Natural killer cell (primary cell): ENCODE results near the gene METTL26. TPM values are rescaled to one million over a fixed set of nuclear protein-coding genes. Genes with fewer than 3 reads are reported as not detected.

Experiments used
- ATAC-seq, 3 donors: fragments of 150-1000 bp in 2 of 3; fragments of 200-7000 bp in 1 of 3; cut with Tn5 transposase; 1 replicate in 1 of 3; 2 replicates in 2 of 3; pipeline ENCODE4 v1.10.0; 2021; ENCODE audit warnings: mild to moderate bottlenecking in 2 of 3, moderate library complexity in 2 of 3
- DNase-seq, 2 donors: peaks; one replicate each; pipeline versions ENCODE4 v3.0.0 to v3.0.0-alpha.2; 2013 to 2021; ENCODE audit warnings: mixed read lengths in 1 of 2
- H3K27ac ChIP-seq: one replicate; pipeline ENCODE4 v1.5.1; 2013; ENCODE audit warnings: mild to moderate bottlenecking, low read length
- H3K27me3 ChIP-seq: one replicate; pipeline ENCODE4 v1.6.1; 2013; ENCODE audit warnings: low read length; ENCODE audit not compliant: control insufficient read depth, insufficient read depth
- H3K36me3 ChIP-seq: one replicate; pipeline ENCODE4 v1.6.1; 2013; ENCODE audit warnings: low read length; ENCODE audit not compliant: control insufficient read depth, insufficient read depth
- H3K4me1 ChIP-seq: one replicate; pipeline ENCODE4 v1.6.1; 2013; ENCODE audit warnings: low read length; ENCODE audit not compliant: control insufficient read depth, insufficient read depth
- H3K4me3 ChIP-seq: one replicate; pipeline ENCODE4 v1.5.1; 2013; ENCODE audit warnings: low read length
- H3K9me3 ChIP-seq: one replicate; pipeline ENCODE4 v1.6.1; 2013; ENCODE audit warnings: low read length; ENCODE audit not compliant: control insufficient read depth, insufficient read depth
- H3K27ac Mint-ChIP-seq, 2 donors: one replicate each; pipeline ENCODE4 v1.8.0; 2022; ENCODE audit warnings: mild to moderate bottlenecking in 2 of 2, mixed read lengths in 2 of 2, moderate library complexity in 1 of 2
- H3K27me3 Mint-ChIP-seq, 2 donors: one replicate each; pipeline ENCODE4 v1.8.0; 2022; ENCODE audit warnings: low read depth in 2 of 2, mixed read lengths in 2 of 2
- H3K36me3 Mint-ChIP-seq: one replicate; pipeline ENCODE4 v1.8.0; 2022; ENCODE audit warnings: mixed read lengths
- H3K4me1 Mint-ChIP-seq, 2 donors: one replicate each; pipeline ENCODE4 v1.8.0; 2022; ENCODE audit warnings: mixed read lengths in 2 of 2
- H3K4me3 Mint-ChIP-seq: one replicate; pipeline ENCODE4 v1.8.0; 2022; ENCODE audit warnings: mild to moderate bottlenecking, moderate library complexity, mixed read lengths
- H3K9me3 Mint-ChIP-seq, 2 donors: one replicate each; pipeline ENCODE4 v1.8.0; 2022; ENCODE audit warnings: mixed read lengths in 2 of 2
- WGBS: methylation state at CpG from one replicate; pipeline ENCODE4 v1.1.7; 2013; ENCODE audit warnings: missing lambda C conversion rate; ENCODE audit not compliant: insufficient coverage; 5-methylcytosine and 5-hydroxymethylcytosine counted together
- intact Hi-C: fragments of 100-400 bp; cut with micrococcal nuclease; formaldehyde crosslinking; loops from one replicate; pipeline ENCODE4 v1.14.2; 2022
- total RNA-seq, 4 donors: library from RNA; stranded (reverse); fragments of 120-200 nt in 1 of 4; gene quantifications; one replicate each; pipeline versions ENCODE4 v1.2.3 to v1.2.4, GENCODE V29; 2013 to 2022
- TF ChIP-seq, protein P1 (sequence below): fragments of 200-600 bp; IDR thresholded peaks from one replicate; pipeline ENCODE4 v1.8.0; 2022; ENCODE audit warnings: antibody characterized with exemption

Gene METTL26
- total RNA-seq, 3 donors from 2014 or later (not counting 1 experiment from before 2014, with no cell fraction given), result 33.7 to 36.3 (median 36.1) TPM

- ATAC-seq, result no peak
These were observed 18.2 kb downstream of the METTL26 start for GRCh38 chr16:617855-618254.

DNA sequence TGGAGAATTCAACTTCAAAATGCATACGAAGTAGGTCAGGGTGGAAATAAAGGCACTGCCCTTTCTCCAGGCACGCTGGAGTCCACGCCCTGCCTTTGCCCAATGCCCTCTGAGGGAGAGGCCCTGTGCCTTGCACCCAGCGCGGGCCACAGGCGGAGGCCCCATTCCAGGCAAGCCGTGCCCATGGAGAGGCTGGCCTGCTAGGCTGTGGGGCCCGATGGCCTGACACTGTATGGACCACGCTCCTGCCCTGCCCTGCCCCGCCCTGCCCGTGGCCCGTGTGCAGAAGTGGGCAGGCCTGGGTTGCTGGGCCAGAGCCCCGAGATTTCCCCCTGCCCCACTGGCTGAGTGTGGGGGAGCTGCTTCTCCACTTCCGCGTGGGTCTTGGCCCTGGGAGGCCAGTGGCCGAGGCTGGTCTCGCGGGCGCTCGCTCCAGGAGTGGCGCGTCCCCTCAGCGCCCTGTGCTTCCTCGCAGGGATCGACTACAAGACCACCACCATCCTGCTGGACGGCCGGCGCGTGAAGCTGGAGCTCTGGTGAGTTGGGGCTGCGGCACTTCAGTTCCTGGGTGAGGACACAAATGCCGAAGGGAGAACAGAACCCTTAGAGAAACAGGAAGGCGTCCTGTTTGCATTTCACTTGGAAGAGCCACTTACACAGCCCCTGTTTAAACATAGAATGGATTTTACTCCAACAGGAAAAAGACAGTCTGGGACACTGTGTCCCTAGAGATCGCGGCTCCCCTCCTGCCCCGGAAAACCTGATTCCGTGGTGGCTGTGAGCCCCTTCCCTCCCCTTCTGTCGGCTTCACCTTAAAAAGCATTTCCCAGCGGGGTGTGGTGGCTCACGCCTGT is 19.1 kb downstream of the METTL26 start:
- Mint-ChIP-seq H3K9me3 (no peaks in the 10 kb centered on the region), H3K27me3 (no peaks in the 10 kb centered on the region), H3K36me3 (no peaks in the 10 kb centered on the region), H3K4me3 (no peak overlapping the region), H3K27ac (no peak overlapping the region), H3K4me1 (peaks cover 0 to 5% of the 10 kb centered on the region in 2 donors)
- WGBS, result 97% methylated on average over 39 of the region's 39 CpGs
- DNase-seq, result no peak
- H3K4me1 ChIP-seq, result no peaks in the 10 kb centered on the region
- ATAC-seq, result no peak
- H3K27ac ChIP-seq, result no peak overlapping the region
- no peaks in the 10 kb centered on the region for H3K9me3 ChIP-seq
- intact Hi-C loops, result no loop called here
- no peaks in the 10 kb centered on the region for H3K27me3 ChIP-seq
- TF ChIP-seq, protein P1, sequence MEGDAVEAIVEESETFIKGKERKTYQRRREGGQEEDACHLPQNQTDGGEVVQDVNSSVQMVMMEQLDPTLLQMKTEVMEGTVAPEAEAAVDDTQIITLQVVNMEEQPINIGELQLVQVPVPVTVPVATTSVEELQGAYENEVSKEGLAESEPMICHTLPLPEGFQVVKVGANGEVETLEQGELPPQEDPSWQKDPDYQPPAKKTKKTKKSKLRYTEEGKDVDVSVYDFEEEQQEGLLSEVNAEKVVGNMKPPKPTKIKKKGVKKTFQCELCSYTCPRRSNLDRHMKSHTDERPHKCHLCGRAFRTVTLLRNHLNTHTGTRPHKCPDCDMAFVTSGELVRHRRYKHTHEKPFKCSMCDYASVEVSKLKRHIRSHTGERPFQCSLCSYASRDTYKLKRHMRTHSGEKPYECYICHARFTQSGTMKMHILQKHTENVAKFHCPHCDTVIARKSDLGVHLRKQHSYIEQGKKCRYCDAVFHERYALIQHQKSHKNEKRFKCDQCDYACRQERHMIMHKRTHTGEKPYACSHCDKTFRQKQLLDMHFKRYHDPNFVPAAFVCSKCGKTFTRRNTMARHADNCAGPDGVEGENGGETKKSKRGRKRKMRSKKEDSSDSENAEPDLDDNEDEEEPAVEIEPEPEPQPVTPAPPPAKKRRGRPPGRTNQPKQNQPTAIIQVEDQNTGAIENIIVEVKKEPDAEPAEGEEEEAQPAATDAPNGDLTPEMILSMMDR, result no peak
- H3K4me3 ChIP-seq, result no peak overlapping the region
- no peaks in the 10 kb centered on the region for H3K36me3 ChIP-seq

More at GRCh38 chr16:617855-618254, 18.2 kb downstream of the METTL26 start:
- Histone ChIP-seq H3K36me3 (no peaks in the 10 kb centered on the region), H3K4me1 (no peaks in the 10 kb centered on the region), H3K27ac (no peak overlapping the region), H3K9me3 (no peaks in the 10 kb centered on the region), H3K27me3 (no peaks in the 10 kb centered on the region), H3K4me3 (no peak overlapping the region)
- DNase-seq, result no peak
- intact Hi-C loops, result no loop called here
- TF ChIP-seq, protein P1, result no peak
- Mint-ChIP-seq H3K9me3 (no peaks in the 10 kb centered on the region), H3K27me3 (no peaks in the 10 kb centered on the region), H3K36me3 (no peaks in the 10 kb centered on the region), H3K4me3 (no peak overlapping the region), H3K4me1 (peaks cover 0 to 5% of the 10 kb centered on the region in 2 donors), H3K27ac (no peak overlapping the region)
- 94% methylated on average over 16 of the region's 16 CpGs for WGBS

- no peaks in the 10 kb centered on the region for H3K27me3 ChIP-seq
- TF ChIP-seq, protein P1, result no peak
- 80% methylated on average over 13 of the region's 13 CpGs for WGBS
These were observed 21.0 kb downstream of the METTL26 start for GRCh38 chr16:615122-615521.

More at GRCh38 chr16:615122-615521, 21.0 kb downstream of the METTL26 start:
- Histone ChIP-seq H3K9me3 (no peaks in the 10 kb centered on the region), H3K36me3 (no peaks in the 10 kb centered on the region), H3K4me1 (peaks cover 6% of the 10 kb centered on the region), H3K4me3 (no peak overlapping the region), H3K27ac (no peak overlapping the region)
- intact Hi-C loops, result no loop called here
- Mint-ChIP-seq H3K27ac (no peak overlapping the region), H3K4me1 (peaks cover 9% of the 10 kb centered on the region in 2 donors), H3K27me3 (no peaks in the 10 kb centered on the region), H3K36me3 (no peaks in the 10 kb centered on the region), H3K4me3 (no peak overlapping the region), H3K9me3 (no peaks in the 10 kb centered on the region)
- DNase-seq (no peak), ATAC-seq (no peak)
